GM18499 (cell line): ENCODE measurements around the gene OR6B2.

Source experiments
- ATAC-seq: cut with Tn5 transposase; IDR thresholded peaks from one replicate; pipeline ENCODE4 v1.9.1; 2021; ENCODE audit warnings: moderate number of reproducible peaks; ENCODE audit not compliant: insufficient read depth, unreplicated experiment

Gene OR6B2

GRCh38 chr2:240042740-240043139 is 12.5 kb upstream of the OR6B2 start:
- no peak for ATAC-seq

GRCh38 chr2:240041363-240041762 is 11.1 kb upstream of the OR6B2 start:
- no peak for ATAC-seq

- ATAC-seq = no peak
Measured at GRCh38 chr2:240037358-240037757, 7.1 kb upstream of the OR6B2 start.

GRCh38 chr2:240033330-240033678 is 3.1 kb upstream of the OR6B2 start:
- ATAC-seq = no peak

- no peak for ATAC-seq
Measured at GRCh38 chr2:240032406-240033329, 2.4 kb upstream of the OR6B2 start.

GRCh38 chr2:240024766-240025165 is 5.5 kb downstream of the OR6B2 start:
- ATAC-seq = no peak

GRCh38 chr2:240023792-240024191 is 6.4 kb downstream of the OR6B2 start:
- ATAC-seq = no peak

- ATAC-seq = no peak
Measured at GRCh38 chr2:240021488-240022104, 8.6 kb downstream of the OR6B2 start.

GRCh38 chr2:240018071-240018750 is 12.0 kb downstream of the OR6B2 start:
- no peak for ATAC-seq

GRCh38 chr2:240014327-240014726 is 15.9 kb downstream of the OR6B2 start:
- ATAC-seq = no peak

GRCh38 chr2:240013343-240013742 is 16.9 kb downstream of the OR6B2 start:
- no peak for ATAC-seq

- ATAC-seq = no peak
Measured at GRCh38 chr2:240002983-240003382, 27.2 kb downstream of the OR6B2 start.

GRCh38 chr2:240000671-240001070 is 29.6 kb downstream of the OR6B2 start:
- no peak for ATAC-seq

- ATAC-seq = no peak
Measured at GRCh38 chr2:239997686-239998409, 32.4 kb downstream of the OR6B2 start.

- no peak for ATAC-seq
Measured at GRCh38 chr2:239994086-239994485, 36.1 kb downstream of the OR6B2 start.

- ATAC-seq = no peak
Measured at GRCh38 chr2:239993291-239993690, 36.9 kb downstream of the OR6B2 start.

GRCh38 chr2:239991689-239992314 is 38.4 kb downstream of the OR6B2 start:
- no peak for ATAC-seq

GRCh38 chr2:239990966-239991365 is 39.3 kb downstream of the OR6B2 start:
- ATAC-seq = no peak

- ATAC-seq = no peak
Measured at GRCh38 chr2:239985356-239985755, 44.9 kb downstream of the OR6B2 start.
